Ishikawa (cell line): ENCODE measurements around the gene FAM170B.

Experiments used
- CEBPB ChIP-seq: IDR thresholded peaks from 2 replicates; pipeline ENCODE4 v1.6.1; 2012
- CREB1 ChIP-seq: IDR thresholded peaks from 2 replicates; pipeline ENCODE4 v1.6.1; 2012; ENCODE audit warnings: low read depth
- EGR1 ChIP-seq: IDR thresholded peaks from 2 replicates; pipeline ENCODE4 v1.6.1; 2012
- EP300 ChIP-seq: IDR thresholded peaks from 2 replicates; pipeline ENCODE4 v1.6.1; 2012; ENCODE audit warnings: borderline replicate concordance
- FOXM1 ChIP-seq: IDR thresholded peaks from 2 replicates; pipeline ENCODE4 v1.6.1; 2012; ENCODE audit warnings: low read depth, borderline replicate concordance
- NFIC ChIP-seq: IDR thresholded peaks from 2 replicates; pipeline ENCODE4 v1.6.1; 2012
- RAD21 ChIP-seq: IDR thresholded peaks from 2 replicates; pipeline ENCODE4 v1.6.1; 2012; ENCODE audit warnings: low read depth
- TAF1 ChIP-seq: IDR thresholded peaks from 2 replicates; pipeline ENCODE4 v1.6.1; 2012; ENCODE audit warnings: low read depth, mild to moderate bottlenecking
- TCF12 ChIP-seq: IDR thresholded peaks from 2 replicates; pipeline ENCODE4 v1.6.1; 2012; ENCODE audit warnings: low read depth
- TEAD4 ChIP-seq: IDR thresholded peaks from 2 replicates; pipeline ENCODE4 v1.6.1; 2012
- YY1 ChIP-seq: IDR thresholded peaks from 2 replicates; pipeline ENCODE4 v1.6.1; 2012; ENCODE audit warnings: low read depth
- ZBTB7A ChIP-seq: IDR thresholded peaks from 2 replicates; pipeline ENCODE4 v1.6.1; 2012; ENCODE audit warnings: low read depth
- TF ChIP-seq, protein P1 (sequence below): IDR thresholded peaks from 2 replicates; pipeline ENCODE4 v1.6.1; 2012; ENCODE audit warnings: low read depth, mild to moderate bottlenecking
- TF ChIP-seq, protein P2 (sequence below): IDR thresholded peaks from 2 replicates; pipeline ENCODE4 v1.6.1; 2012

GRCh38 chr10:49112098-49112497 lies 21.7 kb downstream of the FAM170B start:
- no peak for TF ChIP-seq TAF1
- TF ChIP-seq EP300, result no peak
- no peak for TF ChIP-seq TEAD4
- no peak for TF ChIP-seq EGR1
- TF ChIP-seq RAD21, result no peak
- TF ChIP-seq FOXM1, result no peak
- no peak for TF ChIP-seq CEBPB
- TF ChIP-seq, protein P1, sequence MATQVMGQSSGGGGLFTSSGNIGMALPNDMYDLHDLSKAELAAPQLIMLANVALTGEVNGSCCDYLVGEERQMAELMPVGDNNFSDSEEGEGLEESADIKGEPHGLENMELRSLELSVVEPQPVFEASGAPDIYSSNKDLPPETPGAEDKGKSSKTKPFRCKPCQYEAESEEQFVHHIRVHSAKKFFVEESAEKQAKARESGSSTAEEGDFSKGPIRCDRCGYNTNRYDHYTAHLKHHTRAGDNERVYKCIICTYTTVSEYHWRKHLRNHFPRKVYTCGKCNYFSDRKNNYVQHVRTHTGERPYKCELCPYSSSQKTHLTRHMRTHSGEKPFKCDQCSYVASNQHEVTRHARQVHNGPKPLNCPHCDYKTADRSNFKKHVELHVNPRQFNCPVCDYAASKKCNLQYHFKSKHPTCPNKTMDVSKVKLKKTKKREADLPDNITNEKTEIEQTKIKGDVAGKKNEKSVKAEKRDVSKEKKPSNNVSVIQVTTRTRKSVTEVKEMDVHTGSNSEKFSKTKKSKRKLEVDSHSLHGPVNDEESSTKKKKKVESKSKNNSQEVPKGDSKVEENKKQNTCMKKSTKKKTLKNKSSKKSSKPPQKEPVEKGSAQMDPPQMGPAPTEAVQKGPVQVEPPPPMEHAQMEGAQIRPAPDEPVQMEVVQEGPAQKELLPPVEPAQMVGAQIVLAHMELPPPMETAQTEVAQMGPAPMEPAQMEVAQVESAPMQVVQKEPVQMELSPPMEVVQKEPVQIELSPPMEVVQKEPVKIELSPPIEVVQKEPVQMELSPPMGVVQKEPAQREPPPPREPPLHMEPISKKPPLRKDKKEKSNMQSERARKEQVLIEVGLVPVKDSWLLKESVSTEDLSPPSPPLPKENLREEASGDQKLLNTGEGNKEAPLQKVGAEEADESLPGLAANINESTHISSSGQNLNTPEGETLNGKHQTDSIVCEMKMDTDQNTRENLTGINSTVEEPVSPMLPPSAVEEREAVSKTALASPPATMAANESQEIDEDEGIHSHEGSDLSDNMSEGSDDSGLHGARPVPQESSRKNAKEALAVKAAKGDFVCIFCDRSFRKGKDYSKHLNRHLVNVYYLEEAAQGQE, result no peak
- no peak for TF ChIP-seq YY1
- no peak for TF ChIP-seq CREB1
- TF ChIP-seq TCF12, result no peak
- TF ChIP-seq, protein P2, sequence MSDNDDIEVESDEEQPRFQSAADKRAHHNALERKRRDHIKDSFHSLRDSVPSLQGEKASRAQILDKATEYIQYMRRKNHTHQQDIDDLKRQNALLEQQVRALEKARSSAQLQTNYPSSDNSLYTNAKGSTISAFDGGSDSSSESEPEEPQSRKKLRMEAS, result no peak
- TF ChIP-seq NFIC, result no peak
- TF ChIP-seq ZBTB7A, result no peak
